Choroid plexus epithelial cell (primary cell): ENCODE data around the gene ABAT.
"Not testable (repeated sequence)": the region's sequence is repeated elsewhere in the genome, so short reads cannot be mapped to it uniquely, and the experiment has no call there.

ENCODE experiments used
- DNase-seq: peaks from one replicate; pipeline ENCODE4 v3.0.0-alpha.2; 2010; ENCODE audit warnings: low read depth
- H3K4me3 ChIP-seq: 2 replicates; pipeline ENCODE4 v1.5.1; 2011; ENCODE audit warnings: low read depth, mild to moderate bottlenecking, control low read depth, low read length, moderate library complexity
- CTCF ChIP-seq: conservative IDR thresholded peaks from 2 replicates; pipeline ENCODE4 v1.5.1; 2011; ENCODE audit warnings: low read depth, mild to moderate bottlenecking, control low read depth, inconsistent platforms, low read length, moderate library complexity

ABAT gene

GRCh38 chr16:8739989-8740704 is 65.7 kb downstream of the ABAT start:
- H3K4me3 ChIP-seq = no peak overlapping the region
- no peak for DNase-seq
- TF ChIP-seq CTCF = no peak

- H3K4me3 ChIP-seq = no peak overlapping the region
- no peak for TF ChIP-seq CTCF
- DNase-seq = no peak
Measured at GRCh38 chr16:8740775-8741355, 66.4 kb downstream of the ABAT start.

DNA sequence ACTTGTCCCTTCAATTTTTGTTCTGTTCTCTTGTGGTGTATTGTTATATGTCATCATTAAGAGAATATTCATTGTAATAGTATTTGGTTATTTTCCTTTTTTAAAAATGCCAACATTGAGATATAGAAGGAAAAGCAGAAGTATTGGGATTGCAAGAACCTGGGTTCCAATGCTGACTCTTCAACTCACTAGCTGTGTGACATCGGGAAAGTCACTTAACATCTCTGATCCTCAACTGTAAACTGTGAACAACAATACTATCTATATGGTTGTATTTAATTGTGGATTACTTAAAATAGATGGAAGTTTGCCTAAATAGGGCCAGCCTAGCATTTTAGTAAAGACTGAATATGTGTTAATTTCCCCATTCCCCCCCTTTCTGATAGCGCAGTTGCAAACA is 67.2 kb downstream of the ABAT start:
- H3K4me3 ChIP-seq = no peak overlapping the region
- no peak for TF ChIP-seq CTCF
- no peak for DNase-seq

DNA sequence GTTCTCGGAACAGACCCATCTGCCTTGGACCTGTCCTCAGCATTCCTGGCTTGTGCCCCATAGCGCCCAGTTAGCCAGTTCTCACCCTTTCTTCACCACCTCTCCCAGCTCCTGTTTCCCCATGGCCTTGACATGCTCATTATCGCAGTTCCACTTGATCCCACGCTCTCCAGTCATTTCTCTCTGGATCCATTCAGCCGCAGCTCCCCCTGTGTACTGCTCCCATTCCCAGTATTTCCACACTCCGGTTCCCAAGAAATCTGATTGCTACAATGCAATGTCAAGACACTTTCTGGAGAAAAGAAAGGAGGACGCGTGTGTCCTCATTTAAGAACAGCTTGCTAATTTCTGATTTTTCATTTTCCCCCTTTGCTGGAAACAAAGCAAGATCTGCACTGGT is 67.7 kb downstream of the ABAT start:
- DNase-seq = no peak
- H3K4me3 ChIP-seq = no peak overlapping the region
- TF ChIP-seq CTCF = no peak

- DNase-seq, H3K4me3 ChIP-seq: not testable (repeated sequence)
Measured at GRCh38 chr16:8748944-8749343, 74.5 kb downstream of the ABAT start.

DNA sequence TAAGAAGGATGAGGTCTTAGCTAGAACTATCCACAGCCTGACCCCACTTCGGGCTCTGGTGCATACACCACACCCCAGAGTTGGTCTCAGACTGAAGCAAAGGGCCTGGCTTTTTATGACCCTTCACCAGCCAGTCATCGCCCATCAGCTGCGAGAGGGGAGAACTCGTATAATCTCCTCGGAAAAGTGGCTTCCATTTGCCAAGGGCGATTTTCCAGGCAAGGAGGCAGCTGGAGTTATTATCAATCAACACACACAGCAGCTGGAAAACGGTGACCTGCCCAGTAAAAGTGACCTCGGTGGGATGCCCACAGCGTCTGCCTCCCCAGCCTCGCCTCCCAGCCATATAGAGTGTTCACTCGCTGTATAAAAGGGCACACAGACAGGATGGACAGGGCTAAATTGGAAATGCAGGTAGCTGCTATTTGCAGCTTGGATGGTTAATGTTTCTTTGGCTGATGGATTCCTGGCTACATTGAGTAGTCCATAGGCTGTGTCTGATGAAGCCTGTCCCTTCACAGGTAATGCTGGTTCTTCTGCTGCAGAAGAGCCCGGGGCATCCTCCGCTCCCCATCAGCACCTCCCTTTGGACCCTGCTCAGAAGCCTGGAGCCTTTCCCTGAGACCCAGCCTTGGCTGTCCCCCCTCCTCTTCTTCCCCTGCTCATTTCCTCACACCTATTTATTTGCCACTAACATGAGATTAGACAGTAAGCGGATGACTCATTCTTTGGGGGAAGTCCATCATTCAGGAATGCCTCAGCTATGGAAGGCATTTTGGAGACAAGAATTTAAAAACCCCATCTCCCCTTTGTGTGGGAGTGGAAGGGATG is 77.3 kb downstream of the ABAT start:
- no peak overlapping the region for H3K4me3 ChIP-seq
- no peak for TF ChIP-seq CTCF
- DNase-seq = peak; percentile 75

DNA sequence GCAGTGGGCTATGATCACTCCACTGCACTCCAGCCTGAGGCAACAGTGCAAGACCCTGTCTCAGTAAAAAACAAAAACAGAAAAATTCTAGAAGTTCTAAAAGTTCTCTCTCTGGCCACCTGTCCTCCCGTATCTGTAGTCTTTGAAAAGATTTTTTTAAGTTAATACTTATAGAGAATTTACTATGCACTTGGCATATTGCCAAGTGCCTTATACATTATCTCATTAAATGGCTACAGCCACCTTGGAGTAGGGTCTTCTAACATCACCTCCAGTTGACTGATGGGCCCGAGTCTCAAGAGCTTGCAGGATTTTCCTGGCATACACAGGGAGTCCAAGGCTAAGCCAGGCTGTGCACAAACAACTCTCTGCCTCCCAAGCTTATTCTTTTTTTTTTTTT is 78.3 kb downstream of the ABAT start:
- TF ChIP-seq CTCF = no peak
- H3K4me3 ChIP-seq = no peak overlapping the region
- no peak for DNase-seq
